Renal cortex interstitium (tissue), 11 donors: ENCODE measurements around the gene SH3RF2. TPM values are rescaled to one million over a fixed set of nuclear protein-coding genes. Genes with fewer than 3 reads are reported as not detected.

Source experiments
- DNase-seq, 11 donors: peaks; one replicate each; pipeline ENCODE4 v3.0.0-alpha.2; 2013; ENCODE audit warnings: low read depth in 9 of 11, low spot score in 4 of 11; ENCODE audit errors: extremely low read depth in 1 of 11
- polyA plus RNA-seq, 3 donors: library from polyadenylated mRNA; unstranded; fragments of 120-200 nt; gene quantifications; one replicate each; pipeline ENCODE4 v1.2.1, GENCODE V29; 2013; ENCODE audit not compliant: insufficient read length in 3 of 3

Gene SH3RF2
- polyA plus RNA-seq, 3 donors, result 4.6 to 5.9 (median 5.2) TPM

DNA sequence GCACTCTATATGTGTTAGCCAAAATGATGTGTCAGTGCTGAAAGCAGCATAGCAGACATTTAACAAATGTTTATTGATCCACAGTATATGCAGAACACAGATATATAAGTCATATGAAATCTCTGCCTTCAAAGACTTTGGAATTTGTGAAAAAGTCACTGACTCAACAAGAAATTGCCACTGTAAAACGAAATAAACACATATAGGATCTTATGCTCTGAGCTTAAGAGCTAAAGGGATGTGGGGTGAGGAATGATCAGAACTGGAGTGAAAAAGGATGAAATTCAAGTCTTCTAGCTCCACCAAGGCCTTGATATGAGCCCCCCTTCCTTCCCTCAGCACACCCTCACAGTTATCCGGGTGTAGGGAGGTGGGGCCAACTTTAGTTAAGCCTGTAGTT lies 119.1 kb downstream of the SH3RF2 start:
- no peak for DNase-seq

DNA sequence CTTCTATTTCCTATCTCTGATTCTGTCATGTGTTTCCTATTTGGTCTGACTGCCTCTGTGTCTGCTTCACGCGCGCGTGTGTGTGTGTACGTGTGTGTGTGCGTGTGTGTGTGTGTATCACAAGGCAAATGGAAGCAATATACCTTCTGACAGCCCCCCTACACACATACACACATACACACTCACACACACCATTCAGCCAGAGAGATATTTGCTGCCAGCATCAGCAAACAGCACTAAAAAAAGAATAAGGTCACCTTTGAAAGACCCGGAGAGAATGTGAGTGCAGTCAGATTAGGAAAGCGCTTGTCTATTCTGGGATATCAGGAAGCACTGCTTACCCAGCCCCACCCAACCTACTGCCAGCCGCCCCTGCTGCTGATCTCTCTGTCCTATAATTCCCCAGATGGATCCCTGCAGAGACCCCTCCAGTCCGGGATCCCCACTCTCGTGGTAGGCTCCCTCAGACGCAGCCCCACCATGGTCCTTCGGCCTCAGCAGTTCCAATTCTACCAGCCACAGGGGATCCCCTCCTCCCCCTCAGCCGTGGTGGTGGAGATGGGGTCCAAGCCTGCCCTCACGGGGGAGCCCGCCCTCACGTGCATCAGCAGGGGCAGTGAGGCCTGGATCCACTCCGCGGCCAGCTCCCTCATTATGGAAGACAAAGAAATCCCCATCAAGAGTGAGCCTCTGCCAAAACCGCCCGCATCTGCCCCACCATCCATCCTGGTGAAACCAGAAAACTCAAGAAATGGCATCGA lies 123.3 kb downstream of the SH3RF2 start:
- DNase-seq, result no peak

DNA sequence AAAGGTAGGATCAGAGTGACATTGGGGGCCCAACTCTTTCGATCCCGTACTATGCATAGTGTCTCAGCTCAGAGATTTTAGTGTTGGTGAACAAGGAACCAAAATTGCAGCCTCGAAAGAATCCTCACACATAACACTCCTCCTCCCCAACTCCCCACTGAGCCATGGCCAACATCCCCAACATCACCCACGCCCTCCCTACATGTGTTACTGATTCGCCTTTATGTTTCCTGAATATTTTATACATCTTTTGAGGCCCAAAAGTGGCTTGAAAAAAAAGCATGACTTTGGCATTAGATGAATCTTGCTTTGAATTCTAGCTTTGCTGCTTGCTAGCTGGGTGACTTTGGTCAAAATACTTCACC lies 123.8 kb downstream of the SH3RF2 start:
- DNase-seq, result no peak

DNA sequence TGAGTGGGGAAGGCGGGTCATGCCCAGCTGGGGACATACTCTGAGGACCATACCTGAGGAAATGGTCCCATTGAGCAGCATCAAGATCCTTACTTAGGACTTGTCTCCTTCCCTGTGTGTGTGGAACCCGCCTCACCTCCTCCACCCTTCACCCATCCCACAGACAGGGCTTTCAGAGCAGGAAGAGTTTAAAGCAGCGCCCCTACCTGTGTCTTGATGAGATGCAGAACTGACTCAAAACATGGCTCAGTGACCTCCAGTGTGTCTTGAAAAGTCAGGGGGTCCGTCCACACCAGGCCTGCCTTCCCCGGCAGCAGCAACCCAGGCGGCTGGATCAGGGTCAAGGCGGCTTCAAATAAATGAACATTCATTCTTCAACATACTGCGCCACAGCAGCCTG lies 130.6 kb downstream of the SH3RF2 start:
- no peak for DNase-seq

DNA sequence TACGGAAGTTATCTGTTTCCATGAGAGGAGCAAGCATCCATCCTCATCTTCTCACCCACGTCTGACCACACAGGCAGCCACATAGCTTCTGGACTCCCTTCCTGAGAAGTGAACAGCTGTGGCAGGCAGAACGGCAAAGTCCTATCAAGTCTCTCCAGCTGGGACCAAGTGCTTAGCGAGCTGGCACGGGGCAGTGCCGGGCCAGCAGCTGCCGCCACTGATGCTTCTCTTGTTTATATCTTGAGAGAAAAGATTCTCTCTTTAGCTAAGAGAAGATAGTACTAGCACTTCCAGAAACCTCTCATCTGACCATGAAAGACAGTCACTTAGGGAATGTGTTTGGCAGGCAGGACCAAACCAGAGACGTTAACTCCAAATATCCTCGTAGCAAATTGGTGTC lies 131.8 kb downstream of the SH3RF2 start:
- no peak for DNase-seq

DNA sequence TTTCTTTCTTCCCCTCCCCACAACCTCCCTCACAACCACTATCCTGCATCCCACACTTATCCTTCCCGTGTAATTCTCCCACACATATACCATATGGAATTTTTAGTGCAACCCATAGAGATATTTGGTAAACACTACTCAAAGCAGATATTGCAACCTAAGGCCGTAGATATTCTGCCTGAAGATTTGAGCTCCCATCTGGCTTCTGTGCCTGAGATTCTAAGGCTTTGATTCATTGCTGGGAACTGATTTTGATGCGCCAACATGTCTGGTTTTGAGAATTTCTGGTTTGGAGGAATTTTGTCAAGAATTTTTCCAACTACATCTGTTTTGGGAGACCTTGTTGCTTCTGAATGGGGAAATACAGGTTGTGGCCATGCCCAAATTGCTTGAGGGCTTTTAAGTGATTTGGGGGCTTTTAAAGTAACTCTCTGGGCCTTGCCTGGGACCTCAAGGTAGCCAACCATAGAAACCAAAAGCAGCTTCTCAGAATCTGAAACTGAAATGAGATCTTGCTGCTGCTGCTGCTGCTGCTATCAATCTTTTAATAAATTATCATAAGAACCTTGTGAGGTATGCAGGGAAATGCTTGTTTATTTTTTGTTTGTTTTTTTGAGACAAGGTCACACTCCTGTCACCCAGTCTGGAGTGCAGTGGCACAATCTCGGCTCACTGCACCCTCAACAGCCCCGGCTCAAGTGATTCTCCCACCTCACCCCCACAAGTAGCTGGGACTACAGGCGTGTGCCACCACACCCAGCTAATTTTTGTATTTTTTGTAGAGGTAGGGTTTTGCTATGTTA lies 132.8 kb downstream of the SH3RF2 start:
- DNase-seq, result no peak

DNA sequence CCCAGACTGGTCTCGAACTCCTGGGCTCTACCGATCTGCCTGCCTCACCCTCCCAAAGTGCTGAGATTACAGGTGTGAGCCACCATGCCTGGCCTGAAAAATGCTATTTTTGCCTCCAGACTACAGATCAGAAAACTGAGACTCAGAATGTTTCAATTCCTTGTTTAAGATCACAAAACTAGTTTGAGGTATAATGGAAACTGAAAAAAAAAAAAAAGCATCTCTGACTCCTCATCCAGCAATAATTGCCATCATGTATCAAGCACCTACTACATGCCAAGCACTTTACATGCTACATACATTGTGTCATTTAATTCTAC lies 133.4 kb downstream of the SH3RF2 start:
- DNase-seq, result no peak

DNA sequence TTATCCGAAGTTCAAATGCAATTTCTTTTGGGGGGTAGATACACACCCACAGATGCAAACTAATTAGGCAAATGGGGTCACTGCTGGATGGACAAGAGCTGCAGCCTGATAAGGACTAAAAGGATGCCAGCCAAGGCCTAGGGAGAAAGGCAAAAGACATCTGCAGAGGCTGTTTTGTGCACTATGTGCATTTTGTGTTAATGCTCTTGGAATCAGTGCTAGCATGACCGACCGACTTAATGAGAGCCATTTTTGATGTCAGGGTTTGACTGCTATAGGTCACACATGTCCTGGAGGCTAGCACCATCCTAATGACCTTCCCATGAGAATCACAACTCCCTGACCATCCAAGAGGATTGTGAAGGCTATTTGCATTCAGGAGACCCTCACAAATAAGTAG lies 134.4 kb downstream of the SH3RF2 start:
- DNase-seq, result no peak

DNA sequence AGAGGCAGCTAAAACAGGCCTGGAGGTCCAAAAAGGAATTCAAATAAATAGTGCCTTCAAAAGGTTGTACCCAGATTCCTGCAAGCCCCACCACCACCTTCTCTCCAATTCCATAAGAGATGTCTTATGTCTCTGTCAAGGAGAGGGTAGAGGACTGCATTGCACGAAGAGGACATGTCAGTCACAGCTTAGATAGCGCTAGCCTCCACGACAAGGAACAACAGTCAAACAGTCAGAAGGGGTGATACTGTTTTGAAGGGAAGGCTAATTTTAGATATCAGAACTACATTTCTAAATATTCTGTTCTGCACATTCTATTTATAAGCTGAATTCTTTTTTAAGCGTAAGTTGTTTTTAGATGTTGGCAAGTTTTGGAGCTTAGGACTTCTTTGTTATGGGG lies 134.8 kb downstream of the SH3RF2 start:
- no peak for DNase-seq

DNA sequence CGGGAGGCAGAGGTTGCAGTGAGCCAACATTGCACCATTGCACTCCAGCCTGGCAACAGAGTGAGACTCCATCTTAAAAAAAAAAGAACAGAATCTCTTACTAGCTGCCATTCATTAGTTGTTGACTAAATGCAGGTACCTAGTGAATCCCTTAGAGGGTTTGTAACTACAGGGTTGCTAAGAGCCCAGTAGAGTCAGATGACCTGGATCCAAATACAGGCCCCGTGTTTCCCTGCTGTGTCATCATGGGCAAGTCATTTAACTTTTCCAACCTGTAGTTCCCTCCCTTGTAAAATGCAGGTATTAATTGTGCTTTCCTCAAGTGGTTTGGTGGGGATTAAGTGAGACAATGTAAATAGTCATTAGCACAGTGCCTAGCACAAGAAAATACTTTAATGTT lies 136.2 kb downstream of the SH3RF2 start:
- DNase-seq, result no peak

DNA sequence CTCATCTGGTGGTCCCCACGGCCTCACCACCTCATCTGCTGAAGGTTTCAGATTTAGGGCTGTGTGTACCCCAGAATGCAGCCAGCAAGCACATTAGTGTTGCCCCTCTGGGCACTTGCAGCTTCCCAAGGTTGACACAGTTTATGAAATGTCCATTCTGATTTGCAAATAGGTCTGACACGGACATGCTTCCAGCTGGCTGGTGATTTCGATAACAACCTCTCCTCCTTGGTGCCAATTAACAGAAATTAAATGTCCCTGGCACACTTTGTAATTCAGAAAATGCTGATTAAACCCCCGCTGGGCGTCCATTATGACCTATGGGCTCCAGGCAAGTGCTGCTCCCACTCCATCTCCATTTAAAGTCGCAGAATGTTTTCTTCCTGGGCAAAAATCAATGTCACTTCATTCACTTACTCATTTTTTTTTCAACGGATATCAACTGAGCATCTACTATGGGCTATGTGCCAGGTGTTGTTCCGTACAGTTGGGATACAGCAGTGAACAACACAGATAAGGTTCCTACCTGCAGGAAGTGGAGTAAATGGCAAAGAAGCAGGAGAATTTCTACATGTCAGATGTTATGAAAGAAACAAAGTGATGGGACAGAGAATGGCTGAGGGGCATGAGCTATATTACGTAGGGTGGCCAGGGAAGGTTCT lies 137.0 kb downstream of the SH3RF2 start:
- no peak for DNase-seq

DNA sequence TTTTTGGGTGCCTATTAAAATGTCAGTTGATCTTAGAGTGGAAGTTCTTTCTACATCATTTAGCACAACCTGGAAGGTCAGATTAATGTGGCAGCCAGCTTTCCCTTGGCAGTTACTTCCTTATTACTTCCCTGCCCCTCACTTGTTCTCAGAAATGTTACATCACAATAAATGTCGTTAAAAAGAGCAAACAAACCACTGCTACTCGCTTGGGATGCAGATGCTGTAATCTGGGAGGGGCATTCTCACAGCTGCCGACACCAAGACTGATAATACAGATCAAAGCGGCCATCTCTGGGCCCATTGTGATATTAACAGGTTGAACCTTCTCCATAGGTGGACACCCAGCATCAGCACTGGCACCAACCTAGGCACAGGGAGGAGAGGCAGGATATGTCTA lies 139.7 kb downstream of the SH3RF2 start:
- no peak for DNase-seq

DNA sequence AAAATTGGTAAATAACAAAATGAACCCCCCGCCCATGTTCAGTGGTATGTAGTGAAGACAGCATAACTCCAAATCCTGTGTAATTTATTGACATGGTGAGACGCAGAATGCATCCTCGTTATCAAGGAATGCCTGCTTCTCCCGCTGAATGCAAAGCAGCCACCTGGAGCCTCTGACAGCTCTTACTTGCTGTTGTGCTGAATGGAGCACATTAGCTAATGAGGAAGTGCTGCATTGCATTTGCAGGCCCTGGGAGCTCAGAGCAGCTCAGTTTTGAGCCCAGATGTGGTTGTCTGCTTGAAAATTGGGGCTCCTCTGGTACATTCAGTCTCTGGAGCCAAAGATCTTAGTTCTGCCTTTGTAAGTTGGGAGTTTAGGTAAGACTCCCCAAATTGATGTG lies 140.1 kb downstream of the SH3RF2 start:
- no peak for DNase-seq

DNA sequence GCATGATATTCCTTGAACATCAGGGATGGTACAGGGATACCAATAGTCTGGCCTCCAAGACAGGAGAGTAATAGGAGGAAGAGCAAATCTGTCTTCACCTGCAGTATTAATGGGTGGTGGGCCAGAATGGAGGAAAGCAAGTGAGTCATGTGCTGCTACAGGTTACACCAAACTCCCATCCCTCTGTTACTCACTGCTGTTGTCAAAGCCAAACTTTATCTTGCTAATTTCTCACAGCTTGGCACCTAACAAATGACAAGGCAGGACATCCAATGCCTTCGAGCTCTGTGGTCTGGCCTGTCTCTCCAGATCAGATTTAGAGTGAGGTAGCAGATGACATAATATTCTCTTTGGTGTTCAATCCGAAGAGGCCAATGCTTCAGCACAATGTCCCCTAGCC lies 142.2 kb downstream of the SH3RF2 start:
- DNase-seq, result no peak

DNA sequence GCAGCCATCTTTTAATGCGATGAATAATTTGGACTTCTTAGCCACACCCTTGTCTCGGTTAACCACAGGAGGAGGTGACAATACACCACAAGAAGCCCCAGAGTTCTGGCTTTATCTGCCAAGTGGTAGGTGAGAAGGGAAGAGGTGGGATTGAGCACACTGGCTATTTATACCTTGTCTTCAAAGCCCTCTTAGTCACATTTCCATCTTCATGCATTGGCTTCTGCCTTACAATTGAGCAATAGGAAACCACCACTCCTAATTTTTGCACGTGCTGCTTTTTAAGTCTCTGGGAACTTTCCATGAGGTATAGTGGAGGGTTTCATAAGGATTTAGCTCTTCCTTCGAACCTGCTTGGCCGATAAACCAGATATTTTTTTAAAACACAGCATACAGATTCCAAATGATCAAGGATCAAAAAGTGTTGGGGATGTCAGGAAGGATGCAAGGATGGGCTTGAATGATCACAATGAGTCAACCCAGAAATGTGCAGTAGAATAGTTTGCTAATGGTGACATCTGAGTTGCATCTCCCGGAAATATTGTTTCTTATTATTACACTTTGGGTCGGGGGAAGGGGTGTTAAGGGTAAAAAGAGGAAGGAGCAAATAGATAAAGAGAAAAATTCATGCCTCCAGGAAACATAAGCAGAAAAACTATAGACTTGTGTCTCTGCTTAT lies 143.5 kb downstream of the SH3RF2 start:
- DNase-seq, result no peak

DNA sequence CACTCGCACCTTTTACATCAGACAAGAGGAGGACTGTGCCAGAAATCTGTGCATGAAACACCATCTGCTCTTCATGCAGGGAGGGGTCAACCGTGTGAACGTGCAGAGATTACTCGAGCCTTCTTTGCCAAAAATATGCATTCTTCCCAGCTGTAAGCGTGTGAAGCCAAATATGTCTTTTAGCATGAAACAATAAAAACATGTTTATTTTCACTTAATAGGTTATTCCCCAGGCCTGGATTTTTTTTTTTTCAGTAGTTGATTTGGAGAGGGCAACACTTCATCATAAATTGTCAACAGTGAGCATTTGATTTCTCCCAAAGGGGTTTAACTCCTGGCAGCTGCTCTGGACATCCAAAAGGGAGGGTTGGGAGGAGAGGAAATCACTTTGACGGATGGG lies 145.2 kb downstream of the SH3RF2 start:
- DNase-seq, result peak; percentile 17 to 65 (median 45)

DNA sequence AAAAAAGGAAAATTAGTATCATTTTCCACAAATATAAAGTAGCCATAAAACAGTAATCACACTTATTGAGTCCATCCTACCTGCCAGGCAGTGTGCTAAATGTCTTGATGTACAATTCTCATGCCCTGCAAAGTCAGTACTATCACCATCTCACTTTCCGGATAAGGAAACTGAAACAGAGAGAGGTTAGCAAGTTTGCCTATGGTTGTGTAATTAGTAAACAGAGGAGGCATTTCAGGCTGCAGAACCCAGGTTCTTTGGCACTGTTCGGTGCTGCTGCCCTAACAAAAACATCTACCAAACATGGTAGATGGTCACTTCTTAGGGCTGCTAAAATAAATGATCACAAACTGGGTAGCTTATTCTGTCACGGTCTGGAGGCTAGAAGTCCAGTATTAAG lies 146.4 kb downstream of the SH3RF2 start:
- no peak for DNase-seq

DNA sequence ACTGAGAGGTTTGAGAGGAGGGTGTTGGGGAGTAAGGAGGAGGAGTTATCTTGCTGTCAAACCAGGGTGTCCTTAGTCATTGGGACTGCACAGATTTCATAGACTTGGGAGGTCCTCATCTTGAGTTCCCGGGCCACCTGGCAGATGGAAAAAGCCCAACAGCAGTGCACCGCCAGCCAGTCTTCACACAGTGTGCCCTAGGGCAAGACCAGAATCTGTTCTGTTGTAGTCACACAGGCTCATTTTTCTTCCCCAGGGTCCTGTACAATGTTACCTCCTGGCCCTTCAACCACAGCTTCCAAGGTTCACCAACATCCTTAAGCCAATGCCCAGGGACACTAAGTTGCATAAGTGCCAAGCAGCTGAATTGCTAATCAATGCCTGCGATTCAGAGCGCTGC lies 148.0 kb downstream of the SH3RF2 start:
- no peak for DNase-seq

DNA sequence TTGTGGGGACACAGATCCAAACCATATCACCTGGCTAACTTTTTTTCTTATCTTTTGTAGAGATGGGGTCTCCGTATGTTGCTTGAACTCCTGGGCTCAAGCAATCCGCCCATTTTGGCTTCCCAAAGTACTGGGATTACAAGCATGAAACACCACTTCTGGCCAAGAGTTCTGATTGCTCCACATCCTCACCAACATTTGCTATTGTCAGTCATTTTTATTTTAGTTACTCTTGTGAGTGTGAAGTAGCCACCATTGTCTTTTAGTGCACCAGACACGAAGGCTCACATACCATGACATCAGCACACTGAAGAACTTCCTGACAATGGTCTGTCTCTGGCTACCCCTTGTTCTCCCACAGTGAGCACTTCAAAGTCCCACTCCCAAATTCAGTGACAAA lies 151.7 kb downstream of the SH3RF2 start:
- no peak for DNase-seq

DNA sequence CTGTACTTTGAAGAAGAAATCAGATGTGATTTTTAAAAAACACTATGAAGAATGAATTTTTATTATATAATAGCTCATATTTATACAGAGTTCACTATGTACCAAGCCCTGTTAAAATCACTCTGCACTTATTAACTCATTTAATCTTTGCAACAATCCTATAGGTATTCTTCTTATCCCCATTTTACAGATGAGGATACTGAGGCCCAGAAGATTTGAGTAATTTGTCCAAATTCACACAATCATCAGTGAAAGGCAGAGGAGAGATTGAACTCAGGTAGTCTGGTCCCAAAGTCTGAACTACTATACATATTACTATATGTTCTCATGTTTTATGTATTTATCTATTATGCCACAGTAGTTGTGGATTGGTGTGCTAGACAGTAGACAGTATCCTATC lies 152.9 kb downstream of the SH3RF2 start:
- no peak for DNase-seq
